Heart right ventricle (tissue), 16 donors: ENCODE results near the gene RPS6KC1. TPM values are rescaled to one million over a fixed set of nuclear protein-coding genes. Genes with fewer than 3 reads are reported as not detected.
"Not testable (repeated sequence)": the region's sequence is repeated elsewhere in the genome, so short reads cannot be mapped to it uniquely, and the experiment has no call there.

ENCODE experiments used
- ATAC-seq, 8 donors: fragments of 200-7000 bp; cut with Tn5 transposase; one replicate each; pipeline ENCODE4 v1.9.1; 2020; ENCODE audit warnings: mild to moderate bottlenecking in 8 of 8, moderate library complexity in 8 of 8, moderate number of reproducible peaks in 1 of 8
- DNase-seq, 2 donors: peaks; one replicate each; pipeline ENCODE4 v3.0.0-alpha.2; 2020
- H3K27ac ChIP-seq, 10 donors: fragments of 200-600 bp; sonication (generic) in 2 of 10; one replicate each; pipeline versions ENCODE4 v1.5.0 to v1.8.0; 2020 to 2022; ENCODE audit warnings: mild to moderate bottlenecking in 3 of 10
- H3K27me3 ChIP-seq, 7 donors: fragments of 200-600 bp; one replicate each; pipeline ENCODE4 v1.8.0; 2021 to 2022; ENCODE audit warnings: mild to moderate bottlenecking in 2 of 7
- H3K36me3 ChIP-seq, 9 donors: fragments of 200-600 bp; sonication (generic) in 1 of 9; one replicate each; pipeline versions ENCODE4 v1.5.0 to v1.8.0; 2020 to 2022; ENCODE audit warnings: mild to moderate bottlenecking in 2 of 9
- H3K4me1 ChIP-seq, 9 donors: fragments of 200-600 bp; sonication (generic) in 1 of 9; one replicate each; pipeline versions ENCODE4 v1.5.0 to v1.8.0; 2020 to 2022; ENCODE audit warnings: mild to moderate bottlenecking in 4 of 9
- H3K4me3 ChIP-seq, 10 donors: fragments of 200-600 bp; sonication (generic) in 2 of 10; one replicate each; pipeline versions ENCODE4 v1.5.0 to v1.8.0; 2020 to 2022; ENCODE audit warnings: mild to moderate bottlenecking in 7 of 10, moderate library complexity in 2 of 10
- H3K9me3 ChIP-seq, 11 donors: fragments of 200-600 bp in 10 of 11; sonication (generic) in 2 of 11; one replicate each; pipeline versions ENCODE4 v1.5.0 to v1.8.0; 2013 to 2022; ENCODE audit warnings: mild to moderate bottlenecking in 2 of 11, control low read depth in 1 of 11, moderate library complexity in 1 of 11
- CTCF ChIP-seq, 9 donors: fragments of 200-600 bp; sonication (generic) in 2 of 9; IDR thresholded peaks; one replicate each; pipeline versions ENCODE4 v1.5.0 to v1.8.0; 2021 to 2022; ENCODE audit warnings: antibody characterized with exemption in 9 of 9, mild to moderate bottlenecking in 5 of 9, moderate library complexity in 1 of 9
- WGBS, 2 donors: extraction: QIAGEN DNeasy Blood & Tissue Kit; methylation state at CpG; one replicate each; pipeline ENCODE4 v1.1.7; 2013; ENCODE audit warnings: inconsistent platforms in 1 of 2; 5-methylcytosine and 5-hydroxymethylcytosine counted together
- intact Hi-C, 10 donors: fragments of 100-400 bp; cut with DNase I; formaldehyde crosslinking; loops; one replicate each; pipeline versions ENCODE4 v1.11.1 to v1.14.2; 2022
- polyA plus RNA-seq, 2 donors: library from polyadenylated mRNA; stranded (reverse); fragments of 200-250 nt; gene quantifications; one replicate each; pipeline ENCODE4 v1.2.3, GENCODE V29; 2013
- total RNA-seq, 10 donors: library from RNA; stranded (reverse); fragmentation: NEBNext Ultra II Directional in 3 of 10; extraction: Animal tissue kit (Norgen Biotek cat#: 25700) in 3 of 10; gene quantifications; one replicate each; pipeline versions ENCODE4 v1.2.1 to v1.2.4, GENCODE V29; 2021 to 2023
- donor health status: Arrhythmogenic right ventricular cardiomyopathy.
- donor health status: ischemic (EF 13 %, LVEDD 7.1; RV severe dilation, severe dysfunction).
- donor health status: healthy with polysubstance abuse.
- donor health status: DM: no; HTN: yes; CAD: no.
- donor health status: DM: no; HTN: no; CAD: no.
- donor health status: ischemic (EF 25% LVEDD 6.9; RV normal size, moderate dysfunction).
- donor health status: ischemic (EF 25% LVEDD 5.7; RV mildly dilated, moderate dysfunction).
- donor health status: healthy.
- donor health status: DM: yes; HTN: yes; CAD: no.
- donor health status: Ischemic cardiomyopathy.
- donor health status: ischemic (EF 35%, LVEDD 5.7; RV mildly dilated, moderate dysfunction).
- donor health status: nonischemic (EF 11% LVEDD 7.7; RV severe dilation, severe dysfunction).
- donor health status: DM: yes; HTN: yes; CAD: no.
- donor health status: PGD.
- donor health status: ischemic (EF 29% LVEDD 5.4; RV normal size, mild dysfunction).
- donor health status: nonischemic (EF 23%, LVEDD 6.1; RV moderate dilation, normal function).

RPS6KC1 gene
- total and polyA plus RNA-seq, 12 donors: 3.8 to 13.8 (median 10.3) TPM

- Histone ChIP-seq H3K9me3 (no peaks in the 10 kb centered on the region), H3K4me1 (no peaks in the 10 kb centered on the region), H3K27me3 (peaks cover 0 to 66% (median 28%) of the 10 kb centered on the region in 7 donors), H3K27ac (no peak overlapping the region), H3K4me3 (no peak overlapping the region), H3K36me3 (no peaks in the 10 kb centered on the region)
- 68 to 81% methylated on average over 1 of the region's 1 CpG for whole genome bisulfite sequencing, 2 donors
- intact Hi-C loops: no loop called here
- no peak for DNase-seq
- ATAC-seq: no peak
- TF ChIP-seq CTCF (IDR thresholded peaks at IDR 0.05): no peak
Observed at GRCh38 chr1:213041443-213041842, 9.6 kb upstream of the RPS6KC1 start.

- H3K4me3 ChIP-seq, DNase-seq, H3K9me3 ChIP-seq, H3K36me3 ChIP-seq, H3K27ac ChIP-seq, intact Hi-C loops, H3K4me1 ChIP-seq, ATAC-seq: not testable (repeated sequence)
- H3K27me3 ChIP-seq: peaks cover 0 to 67% (median 39%) of the 10 kb centered on the region in 7 donors
- WGBS, 2 donors: 75 to 77% methylated on average over 13 of the region's 13 CpGs
Observed at GRCh38 chr1:213045321-213046226, 5.5 kb upstream of the RPS6KC1 start.

- Histone ChIP-seq H3K27ac (no peak overlapping the region), H3K4me3 (no peak overlapping the region), H3K9me3 (no peaks in the 10 kb centered on the region), H3K4me1 (peaks cover 2 to 25% (median 17%) of the 10 kb centered on the region in 9 donors), H3K27me3 (peaks cover 0 to 48% (median 38%) of the 10 kb centered on the region in 7 donors), H3K36me3 (no peaks in the 10 kb centered on the region)
- 84 to 92% methylated on average over 1 of the region's 1 CpG for WGBS, 2 donors
- DNase-seq: no peak
- no peak for ATAC-seq
- no peak for TF ChIP-seq CTCF (IDR thresholded peaks at IDR 0.05)
- intact Hi-C loops: no loop called here
Observed at GRCh38 chr1:213049232-213049631, 1.8 kb upstream of the RPS6KC1 start.

- DNase-seq: no peak
- Histone ChIP-seq H3K9me3 (no peaks in the 10 kb centered on the region), H3K27ac (peak overlapping the region; percentile 1 to 94 (median 78)), H3K4me3 (peak overlapping the region; percentile 73 to 99 (median 94)), H3K4me1 (peaks cover 2 to 25% (median 17%) of the 10 kb centered on the region in 9 donors), H3K36me3 (no peaks in the 10 kb centered on the region), H3K27me3 (peaks cover 0 to 35% (median 26%) of the 10 kb centered on the region in 7 donors)
- 17 to 23% methylated on average over 15 of the region's 15 CpGs for WGBS, 2 donors
- no peak for TF ChIP-seq CTCF (IDR thresholded peaks at IDR 0.05)
- intact Hi-C loops: loop anchor here in 1 of 10 donors (2.0 kb wide), 1 partner anchor 36 kb away; the partner anchor contains the start of gene ANGEL2
- ATAC-seq: peak; percentile 17 to 72 (median 56)
Observed at GRCh38 chr1:213050745-213051126, 305 bp upstream of the RPS6KC1 start.

- DNase-seq (no peak), ATAC-seq (no peak)
- Histone ChIP-seq H3K27me3 (peaks cover 0 to 26% (median 17%) of the 10 kb centered on the region in 7 donors), H3K9me3 (no peaks in the 10 kb centered on the region), H3K4me3 (peak overlapping the region in 9 of 10 donors; percentile 73 to 99 (median 94)), H3K36me3 (no peaks in the 10 kb centered on the region), H3K27ac (peak overlapping the region in 6 of 10 donors; percentile 77 to 94 (median 82)), H3K4me1 (peaks cover 2 to 25% (median 17%) of the 10 kb centered on the region in 9 donors)
- intact Hi-C loops: loop anchor here in 1 of 10 donors (2.0 kb wide), 1 partner anchor 37 kb away; the partner anchor contains the start of gene ANGEL2
- WGBS, 2 donors: 31 to 37% methylated on average over 2 of the region's 2 CpGs
- TF ChIP-seq CTCF (IDR thresholded peaks at IDR 0.05): no peak
Observed at GRCh38 chr1:213051881-213052202, 801 bp downstream of the RPS6KC1 start.
